WTC11 (cell line): ENCODE results near the gene AANAT. TPM values are rescaled to one million over a fixed set of nuclear protein-coding genes. Genes with fewer than 3 reads are reported as not detected.

ENCODE experiments used
- ATAC-seq: fragments of 200-7000 bp; cut with Tn5 transposase; 2 replicates; pipeline ENCODE4 v1.10.0; 2021; ENCODE audit warnings: mild to moderate bottlenecking, moderate library complexity
- CTCF ChIA-PET: fragments of 300-600 bp; sonication (Branson Sonifier 250); formaldehyde crosslinking; loops from one replicate; lab custom pipeline; 2021; ENCODE audit warnings: antibody characterized with exemption; lab: Charles Lee
- POLR2A ChIA-PET: fragments of 350-600 bp; sonication (Branson Sonifier 250); formaldehyde crosslinking; loops from one replicate; lab custom pipeline; 2021; ENCODE audit warnings: antibody characterized with exemption; lab: Charles Lee
- DNase-seq: peaks from one replicate; pipeline ENCODE4 v3.0.0; 2021; ENCODE audit warnings: low spot score
- H3K27ac Mint-ChIP-seq: 2 replicates; pipeline ENCODE4 v1.8.0; 2021; ENCODE audit warnings: mixed read lengths
- H3K27me3 Mint-ChIP-seq: 2 replicates; pipeline ENCODE4 v1.8.0; 2021; ENCODE audit warnings: low read depth, mild to moderate bottlenecking, moderate library complexity, mixed read lengths
- H3K36me3 Mint-ChIP-seq: 2 replicates; pipeline ENCODE4 v1.8.0; 2021; ENCODE audit warnings: mixed read lengths
- H3K4me1 Mint-ChIP-seq: 2 replicates; pipeline ENCODE4 v1.8.0; 2022; ENCODE audit warnings: mixed read lengths
- H3K4me3 Mint-ChIP-seq: 2 replicates; pipeline ENCODE4 v1.8.0; 2021; ENCODE audit warnings: mild to moderate bottlenecking, moderate library complexity, mixed read lengths
- H3K9me3 Mint-ChIP-seq: 2 replicates; pipeline ENCODE4 v1.8.0; 2021; ENCODE audit warnings: mixed read lengths
- CBFB ChIP-seq: sonication (generic); formaldehyde crosslinking; IDR thresholded peaks from 2 replicates; pipeline ENCODE4 v1.8.1; 2022; ENCODE audit warnings: mild to moderate bottlenecking, low read depth, missing genetic modification reagents
- CREB1 ChIP-seq: sonication (generic); formaldehyde crosslinking; IDR thresholded peaks from 2 replicates; pipeline ENCODE4 v1.8.0; 2023; ENCODE audit warnings: mild to moderate bottlenecking, missing genetic modification reagents
- ELF4 ChIP-seq: sonication (generic); formaldehyde crosslinking; IDR thresholded peaks from 2 replicates; pipeline ENCODE4 v1.8.1; 2022; ENCODE audit warnings: low read depth, mild to moderate bottlenecking, moderate library complexity, missing genetic modification reagents
- GTF2I ChIP-seq: fragments of 250-450 bp; sonication (Bioruptor Pico); conservative IDR thresholded peaks from 2 replicates; pipeline ENCODE4 v1.4.0; 2021; ENCODE audit warnings: mild to moderate bottlenecking
- MXD4 ChIP-seq: fragments of 250-450 bp; sonication (Bioruptor Pico); IDR thresholded peaks from 2 replicates; pipeline ENCODE4 v1.8.0; 2021; ENCODE audit warnings: mild to moderate bottlenecking, moderate library complexity, borderline replicate concordance
- NFYB ChIP-seq: sonication (generic); formaldehyde crosslinking; conservative IDR thresholded peaks from 2 replicates; pipeline ENCODE4 v1.8.0; 2022; ENCODE audit warnings: low read depth, missing genetic modification reagents
- OVOL2 ChIP-seq: fragments of 250-450 bp; sonication (Bioruptor Pico); IDR thresholded peaks from 2 replicates; pipeline ENCODE4 v1.9.0; 2021; ENCODE audit warnings: mild to moderate bottlenecking, borderline replicate concordance
- ZBTB21 ChIP-seq: sonication (generic); formaldehyde crosslinking; IDR thresholded peaks from 2 replicates; pipeline ENCODE4 v1.8.1; 2023; ENCODE audit warnings: mild to moderate bottlenecking, missing genetic modification reagents, borderline replicate concordance
- ZNF263 ChIP-seq: sonication (generic); formaldehyde crosslinking; IDR thresholded peaks from 2 replicates; pipeline ENCODE4 v1.8.1; 2022; ENCODE audit warnings: low read depth, mild to moderate bottlenecking, moderate library complexity, missing genetic modification reagents
- ZNF423 ChIP-seq: fragments of 250-450 bp; sonication (Bioruptor Pico); IDR thresholded peaks from 2 replicates; pipeline ENCODE4 v2.1.2; 2022; ENCODE audit warnings: mild to moderate bottlenecking, moderate library complexity
- total RNA-seq: library from RNA; stranded (reverse); gene quantifications from 3 replicates; pipeline ENCODE4 v1.2.3, GENCODE V29; 2021
- TF ChIP-seq, protein P1 (sequence below): sonication (generic); formaldehyde crosslinking; IDR thresholded peaks from 2 replicates; pipeline ENCODE4 v1.8.1; 2022; ENCODE audit warnings: mild to moderate bottlenecking, missing genetic modification reagents, moderate library complexity, borderline replicate concordance
- TF ChIP-seq, protein P2 (sequence below): fragments of 250-450 bp; sonication (Bioruptor Pico); IDR thresholded peaks from 2 replicates; pipeline ENCODE4 v1.9.0; 2021; ENCODE audit warnings: mild to moderate bottlenecking, borderline replicate concordance
- TF ChIP-seq, protein P3 (sequence below): sonication (generic); formaldehyde crosslinking; IDR thresholded peaks from 2 replicates; pipeline ENCODE4 v1.8.0; 2022; ENCODE audit warnings: mild to moderate bottlenecking, missing genetic modification reagents
- TF ChIP-seq, protein P4 (sequence below): sonication (generic); formaldehyde crosslinking; IDR thresholded peaks from 2 replicates; pipeline ENCODE4 v1.8.1; 2022; ENCODE audit warnings: low read depth, missing genetic modification reagents, borderline replicate concordance
- TF ChIP-seq, protein P5 (sequence below): sonication (generic); formaldehyde crosslinking; IDR thresholded peaks from 2 replicates; pipeline ENCODE4 v1.8.0; 2022; ENCODE audit warnings: mild to moderate bottlenecking, missing genetic modification reagents

AANAT gene
- total RNA-seq, 1 experiment from 2014 or later: 0.17 TPM

DNA sequence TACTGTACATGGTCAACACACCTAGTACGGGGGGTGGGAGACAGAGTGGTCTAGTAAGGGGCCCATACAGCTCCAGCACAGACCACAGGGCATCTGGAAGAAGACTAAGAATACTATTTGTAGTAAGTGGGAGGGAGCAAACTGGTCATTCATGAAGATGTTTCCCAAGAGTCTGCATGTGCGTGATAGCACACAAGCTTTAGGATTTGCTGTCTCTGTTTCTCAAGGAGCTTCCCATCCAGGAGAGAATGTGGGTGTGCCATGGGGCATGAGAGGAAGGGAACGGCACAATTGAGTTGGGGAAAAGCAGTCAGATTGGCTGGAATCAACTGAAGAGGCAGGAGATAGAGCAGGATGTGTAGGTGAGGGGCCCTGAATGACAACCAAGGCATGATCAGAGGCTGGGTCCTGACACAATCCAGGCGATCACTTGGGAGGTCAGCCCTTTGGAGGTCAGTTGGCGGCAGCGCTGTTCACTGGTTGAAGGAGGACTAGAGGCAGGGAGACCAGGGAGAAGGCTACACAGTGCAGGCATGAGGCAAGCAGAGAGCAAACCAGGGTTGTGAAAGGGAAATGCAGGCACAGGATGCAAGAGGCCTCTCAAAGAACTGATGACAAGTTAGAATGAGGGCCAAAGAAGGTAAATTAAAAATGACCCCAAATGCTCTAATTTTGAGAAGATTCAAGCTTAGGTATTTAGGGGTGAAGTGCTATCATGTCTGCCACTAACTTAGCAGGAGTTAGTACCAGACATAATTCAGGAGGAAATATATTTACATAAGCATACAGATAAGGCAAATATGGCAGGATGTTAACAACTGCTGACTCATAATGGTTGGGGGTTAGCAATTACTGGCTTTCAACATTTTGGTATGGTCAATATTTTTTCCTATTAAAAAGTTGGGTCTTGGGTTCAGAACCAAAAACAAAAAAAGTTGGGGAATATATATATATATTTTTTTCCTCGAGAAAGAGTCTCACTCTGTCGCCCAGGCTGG is 24.8 kb upstream of the AANAT start:
- no peak for DNase-seq
- H3K4me1 Mint-ChIP-seq: peaks cover 96% of the 10 kb centered on the region
- ChIA-PET POLR2A (no interaction called here), CTCF (interaction anchor here (0.9 to 2.8 kb wide), 10 partner anchors 10 to 538 kb away, joined by 3 to 14 read pairs (median 3); partner anchors contain the start of genes MRPL38 and UBE2O)
- no peaks in the 10 kb centered on the region for H3K9me3 Mint-ChIP-seq
- H3K36me3 Mint-ChIP-seq: no peaks in the 10 kb centered on the region
- ATAC-seq: no peak
- H3K27me3 Mint-ChIP-seq: no peaks in the 10 kb centered on the region
- H3K27ac Mint-ChIP-seq: peak overlapping the region; percentile 82
- TF ChIP-seq ZNF423 (CRISPR knock-in tag) (no peak), CBFB (CRISPR knock-in tag) (no peak), CREB1 (CRISPR knock-in tag) (no peak), OVOL2 (CRISPR knock-in tag) (no peak), ZNF263 (CRISPR knock-in tag) (no peak), GTF2I (no peak), NFYB (CRISPR knock-in tag) (no peak), ZBTB21 (no peak), MXD4 (CRISPR knock-in tag) (no peak), ELF4 (CRISPR knock-in tag) (no peak)
- TF ChIP-seq, protein P1, sequence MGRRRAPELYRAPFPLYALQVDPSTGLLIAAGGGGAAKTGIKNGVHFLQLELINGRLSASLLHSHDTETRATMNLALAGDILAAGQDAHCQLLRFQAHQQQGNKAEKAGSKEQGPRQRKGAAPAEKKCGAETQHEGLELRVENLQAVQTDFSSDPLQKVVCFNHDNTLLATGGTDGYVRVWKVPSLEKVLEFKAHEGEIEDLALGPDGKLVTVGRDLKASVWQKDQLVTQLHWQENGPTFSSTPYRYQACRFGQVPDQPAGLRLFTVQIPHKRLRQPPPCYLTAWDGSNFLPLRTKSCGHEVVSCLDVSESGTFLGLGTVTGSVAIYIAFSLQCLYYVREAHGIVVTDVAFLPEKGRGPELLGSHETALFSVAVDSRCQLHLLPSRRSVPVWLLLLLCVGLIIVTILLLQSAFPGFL: no peak
- TF ChIP-seq, protein P2, sequence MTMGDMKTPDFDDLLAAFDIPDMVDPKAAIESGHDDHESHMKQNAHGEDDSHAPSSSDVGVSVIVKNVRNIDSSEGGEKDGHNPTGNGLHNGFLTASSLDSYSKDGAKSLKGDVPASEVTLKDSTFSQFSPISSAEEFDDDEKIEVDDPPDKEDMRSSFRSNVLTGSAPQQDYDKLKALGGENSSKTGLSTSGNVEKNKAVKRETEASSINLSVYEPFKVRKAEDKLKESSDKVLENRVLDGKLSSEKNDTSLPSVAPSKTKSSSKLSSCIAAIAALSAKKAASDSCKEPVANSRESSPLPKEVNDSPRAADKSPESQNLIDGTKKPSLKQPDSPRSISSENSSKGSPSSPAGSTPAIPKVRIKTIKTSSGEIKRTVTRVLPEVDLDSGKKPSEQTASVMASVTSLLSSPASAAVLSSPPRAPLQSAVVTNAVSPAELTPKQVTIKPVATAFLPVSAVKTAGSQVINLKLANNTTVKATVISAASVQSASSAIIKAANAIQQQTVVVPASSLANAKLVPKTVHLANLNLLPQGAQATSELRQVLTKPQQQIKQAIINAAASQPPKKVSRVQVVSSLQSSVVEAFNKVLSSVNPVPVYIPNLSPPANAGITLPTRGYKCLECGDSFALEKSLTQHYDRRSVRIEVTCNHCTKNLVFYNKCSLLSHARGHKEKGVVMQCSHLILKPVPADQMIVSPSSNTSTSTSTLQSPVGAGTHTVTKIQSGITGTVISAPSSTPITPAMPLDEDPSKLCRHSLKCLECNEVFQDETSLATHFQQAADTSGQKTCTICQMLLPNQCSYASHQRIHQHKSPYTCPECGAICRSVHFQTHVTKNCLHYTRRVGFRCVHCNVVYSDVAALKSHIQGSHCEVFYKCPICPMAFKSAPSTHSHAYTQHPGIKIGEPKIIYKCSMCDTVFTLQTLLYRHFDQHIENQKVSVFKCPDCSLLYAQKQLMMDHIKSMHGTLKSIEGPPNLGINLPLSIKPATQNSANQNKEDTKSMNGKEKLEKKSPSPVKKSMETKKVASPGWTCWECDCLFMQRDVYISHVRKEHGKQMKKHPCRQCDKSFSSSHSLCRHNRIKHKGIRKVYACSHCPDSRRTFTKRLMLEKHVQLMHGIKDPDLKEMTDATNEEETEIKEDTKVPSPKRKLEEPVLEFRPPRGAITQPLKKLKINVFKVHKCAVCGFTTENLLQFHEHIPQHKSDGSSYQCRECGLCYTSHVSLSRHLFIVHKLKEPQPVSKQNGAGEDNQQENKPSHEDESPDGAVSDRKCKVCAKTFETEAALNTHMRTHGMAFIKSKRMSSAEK (CRISPR knock-in tag): no peak
- TF ChIP-seq, protein P3, sequence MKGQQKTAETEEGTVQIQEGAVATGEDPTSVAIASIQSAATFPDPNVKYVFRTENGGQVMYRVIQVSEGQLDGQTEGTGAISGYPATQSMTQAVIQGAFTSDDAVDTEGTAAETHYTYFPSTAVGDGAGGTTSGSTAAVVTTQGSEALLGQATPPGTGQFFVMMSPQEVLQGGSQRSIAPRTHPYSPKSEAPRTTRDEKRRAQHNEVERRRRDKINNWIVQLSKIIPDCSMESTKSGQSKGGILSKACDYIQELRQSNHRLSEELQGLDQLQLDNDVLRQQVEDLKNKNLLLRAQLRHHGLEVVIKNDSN (CRISPR knock-in tag): no peak
- TF ChIP-seq, protein P4, sequence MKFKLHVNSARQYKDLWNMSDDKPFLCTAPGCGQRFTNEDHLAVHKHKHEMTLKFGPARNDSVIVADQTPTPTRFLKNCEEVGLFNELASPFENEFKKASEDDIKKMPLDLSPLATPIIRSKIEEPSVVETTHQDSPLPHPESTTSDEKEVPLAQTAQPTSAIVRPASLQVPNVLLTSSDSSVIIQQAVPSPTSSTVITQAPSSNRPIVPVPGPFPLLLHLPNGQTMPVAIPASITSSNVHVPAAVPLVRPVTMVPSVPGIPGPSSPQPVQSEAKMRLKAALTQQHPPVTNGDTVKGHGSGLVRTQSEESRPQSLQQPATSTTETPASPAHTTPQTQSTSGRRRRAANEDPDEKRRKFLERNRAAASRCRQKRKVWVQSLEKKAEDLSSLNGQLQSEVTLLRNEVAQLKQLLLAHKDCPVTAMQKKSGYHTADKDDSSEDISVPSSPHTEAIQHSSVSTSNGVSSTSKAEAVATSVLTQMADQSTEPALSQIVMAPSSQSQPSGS (CRISPR knock-in tag): no peak
- TF ChIP-seq, protein P5, sequence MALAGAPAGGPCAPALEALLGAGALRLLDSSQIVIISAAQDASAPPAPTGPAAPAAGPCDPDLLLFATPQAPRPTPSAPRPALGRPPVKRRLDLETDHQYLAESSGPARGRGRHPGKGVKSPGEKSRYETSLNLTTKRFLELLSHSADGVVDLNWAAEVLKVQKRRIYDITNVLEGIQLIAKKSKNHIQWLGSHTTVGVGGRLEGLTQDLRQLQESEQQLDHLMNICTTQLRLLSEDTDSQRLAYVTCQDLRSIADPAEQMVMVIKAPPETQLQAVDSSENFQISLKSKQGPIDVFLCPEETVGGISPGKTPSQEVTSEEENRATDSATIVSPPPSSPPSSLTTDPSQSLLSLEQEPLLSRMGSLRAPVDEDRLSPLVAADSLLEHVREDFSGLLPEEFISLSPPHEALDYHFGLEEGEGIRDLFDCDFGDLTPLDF (CRISPR knock-in tag): no peak
- H3K4me3 Mint-ChIP-seq: no peak overlapping the region; the same call in 1 of the 2 replicates
